GM12875 (cell line): ENCODE results near the gene EP400.

Experiments used
- H3K4me3 ChIP-seq: one replicate; pipeline ENCODE4 v1.5.1; 2011; ENCODE audit warnings: low read depth, low read length, control low read depth
- CTCF ChIP-seq: IDR thresholded peaks from 2 replicates; pipeline ENCODE4 v1.5.1; 2011; ENCODE audit warnings: low read depth, mild to moderate bottlenecking, control low read depth, inconsistent platforms, low read length, moderate library complexity, borderline replicate concordance; ENCODE audit not compliant: insufficient read depth

EP400 gene

GRCh38 chr12:132012919-132013568 lies 63.3 kb downstream of the EP400 start:
- no peak overlapping the region for H3K4me3 ChIP-seq
- TF ChIP-seq CTCF: no peak

GRCh38 chr12:132014092-132014914 lies 64.6 kb downstream of the EP400 start:
- TF ChIP-seq CTCF: no peak

GRCh38 chr12:132014915-132015280 lies 65.2 kb downstream of the EP400 start:
- H3K4me3 ChIP-seq: no peak overlapping the region
- TF ChIP-seq CTCF: no peak

More at GRCh38 chr12:132014092-132014914, 64.6 kb downstream of the EP400 start:
- H3K4me3 ChIP-seq: no peak overlapping the region

- TF ChIP-seq CTCF: no peak
These were observed 66.1 kb downstream of the EP400 start for GRCh38 chr12:132015686-132016430.

GRCh38 chr12:132018193-132018916 lies 68.6 kb downstream of the EP400 start:
- no peak for TF ChIP-seq CTCF
- H3K4me3 ChIP-seq: no peak overlapping the region

More at GRCh38 chr12:132015686-132016430, 66.1 kb downstream of the EP400 start:
- H3K4me3 ChIP-seq: no peak overlapping the region

- no peak for TF ChIP-seq CTCF
These were observed 70.1 kb downstream of the EP400 start for GRCh38 chr12:132019891-132020290.

More at GRCh38 chr12:132019891-132020290, 70.1 kb downstream of the EP400 start:
- no peak overlapping the region for H3K4me3 ChIP-seq
